Ramos (cell line): ENCODE data around the gene C20orf96.

Experiments used
- in situ Hi-C: fragments of 300-500 bp; cut with MboI; formaldehyde crosslinking; loops from one replicate; pipeline ENCODE4 v1.14.3; 2022; ENCODE audit warnings: low sequenced_read_pairs; ENCODE audit not compliant: unreplicated experiment

The C20orf96 gene

GRCh38 chr20:312866-313265 lies 22.3 kb upstream of the C20orf96 start:
- in situ Hi-C loops, result no loop called here

DNA sequence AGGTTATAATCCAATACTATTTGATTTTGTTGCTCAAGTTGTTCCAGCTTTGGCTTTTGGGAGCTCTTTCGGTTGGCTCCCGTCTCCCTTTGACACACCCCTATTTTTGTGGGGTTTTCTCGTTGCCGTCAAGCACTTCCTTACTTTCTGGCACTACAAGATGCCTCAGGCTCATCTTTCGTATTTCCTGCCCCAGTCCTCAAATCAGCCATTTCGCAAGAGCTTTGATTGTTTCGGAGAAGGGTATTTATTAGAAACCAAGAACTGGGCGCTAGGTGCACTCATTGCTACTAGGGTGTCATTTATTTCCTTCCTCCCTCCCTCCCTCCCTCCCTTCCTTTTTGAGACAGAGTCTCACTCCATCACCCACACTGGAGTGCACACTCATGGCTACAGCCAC lies 21.5 kb upstream of the C20orf96 start:
- in situ Hi-C loops, result no loop called here

DNA sequence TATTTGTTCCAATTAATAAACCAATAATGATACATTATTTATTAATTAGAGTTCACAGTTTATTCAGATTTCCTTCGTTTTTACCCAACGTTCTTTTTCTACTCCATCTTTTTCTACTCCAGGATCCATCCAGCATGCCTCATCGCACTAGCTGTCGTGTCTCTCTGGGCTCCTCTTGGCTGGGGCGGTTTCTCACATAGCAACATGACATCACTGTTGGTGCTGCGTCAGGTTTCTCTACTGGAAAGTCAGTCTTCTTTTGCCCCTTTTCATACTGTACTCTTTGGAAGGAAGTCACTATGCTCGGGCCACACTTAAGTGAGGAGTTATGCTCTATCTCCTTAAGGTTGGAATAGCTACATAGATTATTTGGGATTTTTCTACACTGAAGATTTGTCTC lies 21.1 kb upstream of the C20orf96 start:
- in situ Hi-C loops, result no loop called here

DNA sequence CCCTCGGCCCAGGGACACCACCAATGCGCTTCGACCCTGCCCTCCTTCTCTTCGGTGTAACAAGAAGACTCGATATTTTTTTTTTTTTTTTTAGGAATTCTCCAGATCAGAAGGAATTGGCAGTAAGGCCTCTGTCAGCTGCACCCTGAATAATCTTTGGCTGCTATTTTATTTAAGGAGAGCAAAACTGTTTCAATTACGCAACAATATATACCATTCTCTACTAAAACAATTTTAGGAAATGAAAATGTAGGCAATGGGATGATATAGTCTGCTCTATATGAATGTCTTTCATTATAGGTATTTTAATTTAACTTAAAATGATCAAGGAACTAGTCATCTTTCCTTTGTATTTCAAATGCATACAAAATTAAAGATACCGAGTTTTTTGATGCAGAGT lies 20.1 kb upstream of the C20orf96 start:
- in situ Hi-C loops, result no loop called here

DNA sequence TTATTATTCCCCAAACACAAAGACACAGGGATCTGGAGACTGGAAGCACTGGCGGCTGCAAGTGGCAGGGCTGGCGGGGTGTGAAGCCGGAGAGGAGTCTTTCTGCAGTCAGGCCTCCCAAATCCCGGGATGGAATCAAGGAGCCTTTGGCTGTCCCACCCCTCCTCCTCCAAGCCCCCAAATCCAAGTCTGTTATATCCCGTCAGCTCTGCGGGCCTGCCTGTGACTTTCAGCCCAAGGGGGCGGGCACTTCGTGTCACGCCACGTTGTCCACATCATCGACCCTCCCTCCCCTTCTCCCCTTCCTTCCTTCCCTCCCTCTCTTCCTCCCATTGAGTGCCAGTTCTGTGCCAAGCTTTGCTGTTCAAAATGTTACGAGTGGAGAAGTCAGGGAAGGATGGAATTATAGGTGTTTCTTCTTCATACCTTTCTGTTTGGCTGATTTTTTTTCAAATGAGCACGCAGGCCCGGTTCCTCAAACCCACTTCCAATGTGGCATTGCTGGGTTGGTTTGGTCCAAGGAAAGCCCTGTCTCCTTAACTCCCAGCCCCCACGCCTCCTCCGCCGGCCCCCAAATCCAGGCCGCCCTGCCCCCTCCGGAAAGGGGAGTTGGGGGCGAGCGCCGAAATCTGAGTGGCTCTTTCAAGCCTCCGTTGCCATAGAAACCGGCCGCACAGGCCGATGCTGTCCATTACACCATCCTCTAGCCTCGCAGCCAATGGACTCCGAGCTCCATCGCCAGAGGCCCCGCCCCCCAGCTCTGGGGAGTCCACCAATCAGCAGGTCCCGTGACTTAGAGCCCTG lies 19.5 kb upstream of the C20orf96 start:
- in situ Hi-C loops, result no loop called here

DNA sequence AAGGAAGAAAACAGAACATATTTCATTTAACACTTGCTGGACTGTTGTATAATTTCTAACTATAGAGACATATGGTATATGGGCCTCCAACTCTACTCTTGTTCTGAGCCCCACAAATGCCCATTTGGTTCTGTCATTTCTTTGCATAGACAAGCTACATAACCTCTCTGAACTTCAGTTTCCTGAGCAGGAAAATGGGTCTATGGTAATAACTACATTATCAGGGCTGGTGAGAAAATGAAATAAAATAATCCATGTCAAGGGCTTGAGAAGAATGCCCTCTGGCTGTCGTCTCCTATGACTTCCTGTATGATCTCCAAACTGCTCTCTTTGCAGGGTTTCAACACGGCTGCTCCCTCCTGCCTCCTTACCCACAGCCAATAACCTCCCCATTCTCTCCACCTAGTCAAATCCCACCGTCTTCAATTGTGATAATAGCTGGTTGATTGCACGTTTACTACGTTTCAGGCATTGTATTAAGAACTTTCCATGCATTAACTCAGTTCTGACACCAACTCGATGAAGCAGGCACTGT lies 18.8 kb upstream of the C20orf96 start:
- in situ Hi-C loops, result no loop called here

DNA sequence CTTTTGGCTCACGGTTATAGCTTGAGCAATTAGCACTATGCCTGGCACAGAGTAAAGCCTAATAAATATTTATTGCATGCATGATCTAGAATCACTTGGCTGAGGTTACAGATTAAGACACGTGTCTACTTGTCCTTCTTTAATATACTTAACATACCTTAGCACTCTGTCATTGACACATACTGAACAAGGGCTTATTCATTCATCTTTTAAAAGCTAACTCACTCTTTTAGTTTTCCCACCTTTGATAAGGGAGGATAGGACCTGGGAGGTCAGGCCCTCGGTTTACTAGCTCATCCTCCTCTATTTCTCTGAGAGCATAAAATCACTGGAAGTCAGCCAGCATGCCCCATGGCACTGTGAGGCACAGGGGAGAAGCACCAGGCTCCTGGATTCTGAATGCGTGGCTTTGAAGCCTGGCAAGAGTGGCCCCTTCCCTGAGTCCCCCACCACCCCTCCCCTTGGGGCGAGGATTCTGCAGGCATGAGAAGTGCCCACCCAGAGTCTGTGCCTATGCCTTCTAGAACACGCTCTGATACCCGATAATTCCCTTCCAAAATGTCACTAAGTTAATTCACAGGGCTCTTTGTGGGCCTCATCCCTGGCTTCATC lies 18.0 kb upstream of the C20orf96 start:
- in situ Hi-C loops, result no loop called here

DNA sequence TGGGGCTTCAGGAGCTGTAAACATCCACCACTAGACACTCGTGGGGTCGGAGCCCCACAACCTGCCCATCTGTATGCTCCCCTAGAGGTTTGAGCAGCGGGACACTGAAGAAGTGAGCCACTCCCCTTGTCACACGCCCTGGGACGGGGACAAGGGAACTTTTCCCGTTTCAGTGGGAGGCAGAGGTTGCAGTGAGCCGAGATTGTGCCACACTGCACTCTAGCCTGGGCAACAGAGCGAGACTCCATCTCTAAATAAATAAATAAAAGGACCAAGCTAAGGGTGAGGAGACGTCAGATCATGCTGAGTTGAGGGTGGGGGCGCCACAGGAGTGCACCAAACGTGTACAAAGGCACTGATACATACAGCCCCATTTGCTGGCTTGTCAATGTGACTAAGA lies 15.2 kb upstream of the C20orf96 start:
- in situ Hi-C loops, result no loop called here

DNA sequence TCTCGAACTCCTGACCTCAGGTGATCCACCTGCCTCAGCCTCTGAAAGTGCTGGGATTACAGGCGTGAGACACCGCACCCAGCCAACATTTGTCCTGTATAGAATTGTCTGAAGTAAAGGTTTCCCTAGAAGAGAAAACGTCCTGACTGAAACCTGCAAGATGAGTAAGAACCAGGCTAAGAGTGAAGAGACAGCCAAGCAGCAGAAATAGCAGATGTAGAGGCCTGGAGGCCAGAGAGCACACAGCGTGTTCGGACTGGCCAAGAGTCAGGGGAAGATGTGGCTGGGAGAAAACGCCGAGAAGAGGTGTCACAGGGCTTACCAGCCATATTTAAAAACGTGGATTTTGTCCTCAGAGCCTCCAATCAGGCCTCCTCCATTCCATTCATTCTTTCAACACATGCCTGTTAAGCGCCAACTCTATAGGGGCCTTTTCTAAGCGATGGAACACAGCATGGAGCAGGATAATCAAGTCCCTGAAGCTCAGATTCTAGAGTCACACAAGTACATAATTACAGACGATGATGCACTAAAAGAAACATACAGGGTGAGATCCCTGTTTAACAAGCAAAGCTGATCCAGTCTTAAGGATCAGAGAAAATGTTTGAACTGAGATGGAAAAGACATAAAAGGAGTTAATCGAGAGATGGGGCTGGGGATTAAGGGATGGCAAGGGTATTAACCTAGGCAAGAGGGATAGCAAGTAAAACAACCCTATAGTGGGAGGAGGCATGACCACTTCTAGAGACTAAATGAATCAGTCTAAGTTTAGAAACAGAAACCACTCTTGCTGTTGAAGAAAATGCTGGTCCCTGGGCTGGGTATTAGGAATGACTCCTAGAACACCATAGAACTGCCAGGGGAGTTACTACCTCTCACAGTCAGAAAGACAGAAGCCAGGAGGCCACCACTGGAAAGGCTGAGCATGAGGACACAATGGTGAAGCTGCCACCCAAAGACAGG lies 11.6 kb upstream of the C20orf96 start:
- in situ Hi-C loops, result no loop called here

DNA sequence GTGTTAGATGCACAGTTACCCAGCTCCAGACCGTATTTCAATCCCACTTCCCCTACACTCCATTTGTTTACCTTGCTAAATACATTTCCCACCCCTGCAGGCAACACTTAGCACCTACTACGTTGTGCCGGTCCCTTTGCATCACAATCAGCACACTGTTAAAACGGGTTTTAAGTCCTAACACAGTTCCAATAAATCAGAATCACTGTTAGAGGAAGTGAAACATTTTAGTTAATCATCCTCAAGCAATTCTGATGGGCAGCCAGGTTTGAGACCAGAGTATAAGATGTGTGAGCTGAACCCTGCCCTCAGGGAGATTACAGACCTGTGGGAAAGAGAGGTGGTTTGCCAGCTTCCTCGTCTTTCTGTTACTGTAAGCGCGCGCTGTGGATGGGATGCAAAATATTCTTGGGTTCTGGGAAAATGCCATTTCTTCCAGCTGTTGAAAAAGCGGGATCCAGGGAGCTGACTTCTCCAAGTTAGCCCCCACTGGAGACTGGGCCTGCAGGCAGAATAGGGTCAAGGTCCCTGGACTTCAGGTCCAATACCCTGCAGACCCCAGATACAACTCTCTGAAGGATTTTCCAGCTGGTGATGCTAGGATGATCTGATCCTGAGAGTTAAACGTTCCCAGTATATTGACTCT lies 9.9 kb upstream of the C20orf96 start:
- in situ Hi-C loops, result no loop called here

- in situ Hi-C loops, result no loop called here
Measured at GRCh38 chr20:298776-299391, 8.3 kb upstream of the C20orf96 start.

GRCh38 chr20:297925-298775 lies 7.6 kb upstream of the C20orf96 start:
- in situ Hi-C loops, result no loop called here

DNA sequence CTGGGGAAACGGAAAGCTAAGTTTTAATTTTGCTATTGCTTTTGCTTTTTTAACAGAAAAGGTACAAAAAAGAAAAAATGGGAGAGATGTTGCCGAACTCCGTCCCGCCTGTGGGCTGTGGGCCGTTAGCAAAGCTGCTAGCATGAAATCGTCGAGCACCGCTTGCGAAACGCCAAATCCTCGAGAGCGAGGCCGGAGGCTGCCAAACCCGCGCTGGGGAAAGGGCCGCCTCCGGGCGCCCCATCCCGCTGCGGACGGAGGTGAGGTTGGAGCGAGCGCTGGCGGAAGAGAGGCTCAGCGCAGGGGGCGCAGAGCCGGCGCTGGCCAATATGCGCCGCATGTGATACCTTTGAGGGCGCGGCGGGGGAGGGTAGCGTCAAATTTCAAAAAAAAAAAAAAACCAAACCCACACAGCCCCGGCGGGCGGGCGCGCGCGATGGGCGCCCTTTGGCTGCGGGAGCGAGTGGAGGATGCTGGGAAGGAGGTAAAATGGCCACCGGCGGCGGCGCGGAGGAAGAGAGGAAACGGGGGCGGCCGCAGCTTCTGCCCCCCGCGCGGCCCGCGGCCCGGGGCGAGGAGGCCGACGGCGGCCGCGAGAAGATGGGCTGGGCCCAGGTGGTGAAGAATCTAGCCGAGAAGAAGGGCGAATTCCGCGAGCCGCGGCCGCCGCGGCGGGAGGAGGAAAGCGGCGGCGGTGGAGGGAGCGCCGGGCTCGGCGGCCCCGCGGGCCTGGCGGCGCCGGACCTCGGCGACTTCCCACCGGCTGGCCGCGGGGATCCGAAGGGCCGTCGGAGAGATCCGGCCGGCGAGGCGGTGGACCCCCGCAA lies 6.8 kb upstream of the C20orf96 start, which contains the start of gene ZCCHC3:
Gene ZCCHC3, plus strand, starts transcription at position 473 of the 827 bp plus-strand sequence. Its CDS starts 17 bp downstream, at position 490.
- in situ Hi-C loops, result no loop called here

- in situ Hi-C loops, result no loop called here
Measured at GRCh38 chr20:295804-296203, 5.3 kb upstream of the C20orf96 start.

DNA sequence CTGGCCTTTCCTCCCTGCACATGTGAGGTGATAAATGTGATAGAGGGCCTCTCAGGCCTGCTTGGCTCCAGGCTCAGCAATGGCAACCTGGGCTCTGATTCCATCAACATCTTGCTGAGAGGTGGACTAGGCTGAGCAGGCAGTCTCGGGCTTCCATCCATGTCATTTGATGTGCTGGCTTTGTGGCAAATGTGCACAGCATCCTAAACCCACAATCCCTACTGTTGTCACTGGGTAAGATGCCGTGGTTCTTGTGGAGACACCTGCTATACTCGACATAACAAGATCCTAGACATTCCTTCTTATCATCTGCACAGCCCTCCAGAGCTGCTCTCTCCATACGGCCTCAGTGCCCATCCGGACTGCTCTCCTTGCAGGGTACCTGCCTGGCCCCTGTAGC lies 4.1 kb upstream of the C20orf96 start:
- in situ Hi-C loops, result no loop called here

GRCh38 chr20:289693-290083 lies 862 bp downstream of the C20orf96 start:
- in situ Hi-C loops, result no loop called here

DNA sequence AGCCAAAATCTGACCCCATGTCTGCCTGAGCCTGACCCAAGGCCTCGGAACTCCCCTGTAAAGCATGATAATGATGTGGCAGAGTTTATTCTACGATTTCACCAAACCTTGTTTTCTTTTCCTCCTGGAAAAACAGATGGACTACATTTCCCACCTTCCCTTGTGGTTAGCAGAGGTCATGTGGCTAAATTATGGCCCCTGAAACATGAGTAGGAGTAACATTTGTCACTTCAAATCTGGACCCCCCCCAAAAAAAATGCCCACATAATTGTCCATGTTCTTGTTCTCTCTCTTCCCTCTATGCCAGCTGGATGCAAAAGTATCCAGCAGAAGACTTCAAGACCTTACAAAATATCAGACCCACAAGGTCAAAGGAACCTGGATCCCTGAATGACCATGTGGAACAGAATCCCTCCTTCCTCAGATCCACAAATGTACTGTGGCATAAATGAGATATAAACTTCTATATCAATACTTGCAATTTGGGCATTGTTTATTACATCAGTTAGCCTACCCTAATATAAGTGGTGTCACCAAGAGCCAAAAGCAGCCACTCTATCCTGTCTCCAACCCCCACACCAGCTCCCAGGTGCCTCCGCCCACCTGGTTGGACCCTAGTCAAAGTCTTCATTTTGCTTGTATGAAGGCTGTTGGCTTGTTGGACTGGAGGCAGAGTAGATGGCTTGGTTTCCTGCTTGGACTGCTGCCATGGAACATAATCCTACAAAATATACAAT lies 1.4 kb downstream of the C20orf96 start:
- in situ Hi-C loops, result no loop called here
